BLaER1 (cell line): ENCODE measurements around the gene ZMYM5.
"Not testable (repeated sequence)": the region's sequence is repeated elsewhere in the genome, so short reads cannot be mapped to it uniquely, and the experiment has no call there.

Experiments
- H3K27ac ChIP-seq: shearing (Covaris generic); formaldehyde crosslinking; 2 replicates; pipeline ENCODE4 v1.8.1; 2022
- H3K27me3 ChIP-seq: shearing (Covaris generic); formaldehyde crosslinking; 2 replicates; pipeline ENCODE4 v1.8.1; 2022
- H3K36me3 ChIP-seq: shearing (Covaris generic); formaldehyde crosslinking; 2 replicates; pipeline ENCODE4 v1.8.1; 2022
- H3K4me1 ChIP-seq: shearing (Covaris generic); formaldehyde crosslinking; 2 replicates; pipeline ENCODE4 v1.8.1; 2022
- H3K4me2 ChIP-seq: shearing (Covaris generic); formaldehyde crosslinking; 2 replicates; pipeline ENCODE4 v1.8.1; 2022
- H3K4me3 ChIP-seq: shearing (Covaris generic); formaldehyde crosslinking; 2 replicates; pipeline ENCODE4 v1.8.1; 2022
- H3K9ac ChIP-seq: shearing (Covaris generic); formaldehyde crosslinking; 2 replicates; pipeline ENCODE4 v1.8.1; 2022
- H3K9me3 ChIP-seq: shearing (Covaris generic); formaldehyde crosslinking; 2 replicates; pipeline ENCODE4 v1.8.1; 2022
- H4K20me1 ChIP-seq: shearing (Covaris generic); formaldehyde crosslinking; 2 replicates; pipeline ENCODE4 v1.8.1; 2022
- Cebpa-rat ChIP-seq: shearing (Covaris generic); IDR thresholded peaks from 2 replicates; pipeline ENCODE4 v1.8.1; 2022

The ZMYM5 gene

DNA sequence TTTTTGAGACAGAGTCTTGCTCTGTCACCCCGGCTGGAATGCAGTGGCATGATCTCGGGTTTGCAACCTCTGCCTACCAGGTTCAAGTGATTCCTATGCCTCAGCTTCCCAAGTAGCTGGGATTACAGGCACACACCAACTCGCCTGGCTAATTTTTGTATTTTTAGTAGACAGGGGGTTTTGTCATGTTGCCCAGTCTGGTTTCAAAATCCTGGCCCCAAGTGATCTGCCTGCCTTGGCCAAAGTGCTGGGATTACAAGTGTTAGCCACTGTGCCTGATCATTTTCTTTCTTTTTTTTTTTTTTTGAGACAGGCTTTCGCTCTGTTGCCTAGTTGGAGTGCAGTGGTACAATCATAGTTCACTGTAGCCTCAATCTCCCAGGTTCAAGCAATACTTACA lies 28.7 kb downstream of the ZMYM5 start:
- TF ChIP-seq Cebpa-rat, result no peak
- H3K4me1 ChIP-seq, result peaks cover 9% of the 10 kb centered on the region
- no peaks in the 10 kb centered on the region for H3K27me3 ChIP-seq
- H4K20me1 ChIP-seq, result peaks cover 18% of the 10 kb centered on the region; the same call in 1 of the 2 replicates
- H3K9ac ChIP-seq, result no peak overlapping the region
- H3K4me2 ChIP-seq, result no peak overlapping the region
- no peak overlapping the region for H3K4me3 ChIP-seq
- H3K9me3 ChIP-seq, result no peaks in the 10 kb centered on the region
- no peak overlapping the region for H3K27ac ChIP-seq
- H3K36me3 ChIP-seq, result peaks cover 93% of the 10 kb centered on the region

DNA sequence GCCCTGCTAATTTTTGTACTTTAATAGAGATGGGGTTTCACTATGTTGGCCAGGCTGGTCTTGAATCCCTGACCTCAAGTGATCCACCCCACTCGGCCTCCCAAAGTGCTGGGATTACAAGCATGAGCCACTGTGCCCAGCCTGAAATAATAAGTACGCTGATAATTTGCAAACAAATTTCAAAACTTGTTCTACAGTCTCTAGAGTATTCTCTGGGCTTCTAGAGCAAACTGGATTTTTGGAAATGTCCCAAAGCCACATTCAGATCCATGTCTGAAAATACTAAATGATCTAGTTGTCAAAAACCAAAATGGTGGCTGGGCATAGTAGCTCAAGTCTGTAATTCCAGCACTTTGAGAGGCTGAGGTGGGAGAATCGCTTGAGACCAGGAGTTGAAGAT lies 40.8 kb downstream of the ZMYM5 start:
- Histone ChIP-seq H3K4me1 (no peaks in the 10 kb centered on the region), H3K9ac (no peak overlapping the region), H3K4me2 (no peak overlapping the region), H3K4me3 (no peak overlapping the region), H4K20me1 (peaks cover 6% of the 10 kb centered on the region; the same call in 1 of the 2 replicates), H3K9me3 (peaks cover 8% of the 10 kb centered on the region; the same call in 1 of the 2 replicates), H3K36me3 (peaks cover 88% of the 10 kb centered on the region), H3K27ac (no peak overlapping the region), H3K27me3 (no peaks in the 10 kb centered on the region)
- TF ChIP-seq Cebpa-rat, result no peak

DNA sequence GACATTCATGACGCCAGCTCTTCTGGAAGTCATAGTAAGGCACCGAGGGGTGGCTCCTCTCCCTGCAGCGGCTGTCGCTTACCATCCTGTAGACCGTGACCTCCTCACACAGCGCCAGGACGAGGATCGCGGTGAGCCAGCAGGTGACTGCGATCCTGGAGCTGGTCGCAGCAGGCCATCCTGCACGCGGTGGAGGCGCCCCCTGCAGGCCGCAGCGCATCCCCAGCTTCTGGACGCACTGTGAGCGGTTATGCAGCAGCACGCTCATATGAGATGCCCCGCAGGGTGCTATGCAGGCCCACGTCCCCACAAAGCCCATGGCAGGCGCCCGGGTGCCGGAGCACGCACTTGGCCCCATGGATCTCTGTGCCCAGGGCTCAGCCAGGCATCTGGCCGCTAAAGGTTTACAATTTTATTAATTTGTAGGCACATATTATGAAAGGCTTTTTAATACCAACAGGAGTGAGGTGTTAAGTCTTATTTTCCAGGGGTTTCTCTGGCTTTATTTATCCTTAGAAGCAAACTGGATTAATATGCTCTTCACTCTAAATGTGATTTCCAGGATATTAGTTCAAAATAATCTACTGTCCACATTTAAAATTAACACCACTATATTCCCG lies 45.1 kb downstream of the ZMYM5 start:
- no peaks in the 10 kb centered on the region for H3K27me3 ChIP-seq
- H4K20me1 ChIP-seq, result peaks cover 6% of the 10 kb centered on the region; the same call in 1 of the 2 replicates
- peaks cover 11% of the 10 kb centered on the region; the same call in 1 of the 2 replicates for H3K9me3 ChIP-seq
- H3K36me3 ChIP-seq, result peaks cover 88% of the 10 kb centered on the region
- no peak overlapping the region for H3K4me3 ChIP-seq
- H3K9ac ChIP-seq, result no peak overlapping the region
- H3K4me2 ChIP-seq, result no peak overlapping the region
- no peak overlapping the region for H3K27ac ChIP-seq
- no peaks in the 10 kb centered on the region for H3K4me1 ChIP-seq
- TF ChIP-seq Cebpa-rat, result no peak

DNA sequence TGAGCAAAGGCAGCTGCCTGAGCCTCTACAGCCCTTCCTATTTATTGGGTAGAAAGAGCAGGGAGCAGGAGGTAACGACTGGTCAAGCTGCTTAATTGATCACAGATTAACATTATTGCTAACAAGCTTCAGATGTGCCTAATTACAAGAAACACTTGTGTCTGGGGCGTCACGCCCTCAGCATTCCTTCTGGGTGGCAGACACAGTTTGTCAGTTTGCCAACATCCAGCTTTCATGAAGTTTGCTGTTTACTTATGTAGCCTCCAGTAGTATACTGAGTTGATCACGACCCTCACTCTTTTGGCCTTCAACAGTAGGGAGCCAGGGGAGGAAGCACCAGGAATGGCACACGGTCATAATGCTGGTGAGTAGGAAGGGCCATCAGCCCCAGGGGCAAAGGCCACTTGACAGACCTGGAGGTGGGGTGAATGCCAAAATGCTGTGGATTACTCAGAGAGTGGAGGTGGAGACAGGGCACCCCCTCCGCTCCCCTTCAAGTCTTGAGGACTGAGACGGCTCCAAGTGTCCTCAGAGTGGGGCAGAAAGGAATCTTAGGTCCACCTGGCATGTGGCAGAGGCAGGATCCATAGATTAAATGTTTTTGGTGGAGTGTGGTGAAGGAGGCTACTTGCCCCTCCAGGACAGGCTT lies 45.8 kb downstream of the ZMYM5 start:
- no peaks in the 10 kb centered on the region for H3K27me3 ChIP-seq
- H3K4me1 ChIP-seq, result no peaks in the 10 kb centered on the region
- H4K20me1 ChIP-seq, result peaks cover 6% of the 10 kb centered on the region; the same call in 1 of the 2 replicates
- H3K9ac ChIP-seq, result no peak overlapping the region
- TF ChIP-seq Cebpa-rat, result no peak
- H3K4me2 ChIP-seq, result no peak overlapping the region
- H3K9me3 ChIP-seq, result peaks cover 11% of the 10 kb centered on the region; the same call in 1 of the 2 replicates
- H3K27ac ChIP-seq, result no peak overlapping the region
- peaks cover 82% of the 10 kb centered on the region for H3K36me3 ChIP-seq
- no peak overlapping the region for H3K4me3 ChIP-seq

DNA sequence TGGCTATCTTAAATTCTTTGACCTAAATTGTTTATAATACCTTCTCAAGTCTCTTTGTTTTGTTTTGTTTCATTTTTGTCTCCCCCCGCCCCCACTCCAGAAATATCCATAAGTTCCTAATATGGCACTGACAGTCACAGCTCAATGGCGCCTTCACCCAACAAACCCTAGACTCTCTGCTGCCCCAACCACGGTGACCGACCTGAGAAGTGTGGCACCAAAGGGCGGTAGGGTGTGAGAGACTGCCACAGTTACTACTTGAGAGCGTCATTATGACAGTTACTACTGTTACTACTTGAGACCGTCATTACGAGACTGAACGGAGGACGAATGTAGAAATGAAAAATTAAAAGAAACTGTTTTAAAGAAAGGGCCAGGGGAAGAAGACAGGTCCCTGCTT lies 46.3 kb downstream of the ZMYM5 start:
- peaks cover 11% of the 10 kb centered on the region; the same call in 1 of the 2 replicates for H3K9me3 ChIP-seq
- H3K4me1 ChIP-seq, result no peaks in the 10 kb centered on the region
- H4K20me1 ChIP-seq, result peaks cover 6% of the 10 kb centered on the region; the same call in 1 of the 2 replicates
- H3K9ac ChIP-seq, result no peak overlapping the region
- no peaks in the 10 kb centered on the region for H3K27me3 ChIP-seq
- H3K4me2 ChIP-seq, result no peak overlapping the region
- peaks cover 77% of the 10 kb centered on the region for H3K36me3 ChIP-seq
- no peak overlapping the region for H3K27ac ChIP-seq
- H3K4me3 ChIP-seq, result no peak overlapping the region
- TF ChIP-seq Cebpa-rat, result no peak

DNA sequence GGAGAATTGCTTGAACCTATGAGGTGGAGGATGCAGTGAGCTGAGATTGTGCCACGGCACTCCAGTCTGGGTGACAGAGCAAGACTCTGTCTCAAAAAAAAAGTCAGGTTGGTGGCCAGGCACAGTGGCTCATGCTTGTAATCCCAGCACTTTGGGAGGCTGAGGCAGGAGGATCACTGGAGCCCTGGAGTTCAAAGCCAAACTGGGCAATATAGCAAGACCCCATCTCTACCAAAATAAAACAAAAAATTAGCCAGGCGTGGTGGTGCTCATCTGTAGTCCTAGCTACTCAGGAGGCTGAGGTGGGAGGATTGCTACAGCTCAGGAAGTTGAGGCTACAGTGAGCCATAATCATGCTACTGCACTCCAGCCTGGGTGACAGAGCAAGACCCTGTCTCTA lies 47.6 kb downstream of the ZMYM5 start:
- H3K4me2 ChIP-seq, H3K9ac ChIP-seq, H4K20me1 ChIP-seq, H3K27ac ChIP-seq, H3K4me3 ChIP-seq, H3K27me3 ChIP-seq, H3K4me1 ChIP-seq: not testable (repeated sequence)
- Histone ChIP-seq H3K9me3 (peaks cover 17% of the 10 kb centered on the region), H3K36me3 (peaks cover 72% of the 10 kb centered on the region)

DNA sequence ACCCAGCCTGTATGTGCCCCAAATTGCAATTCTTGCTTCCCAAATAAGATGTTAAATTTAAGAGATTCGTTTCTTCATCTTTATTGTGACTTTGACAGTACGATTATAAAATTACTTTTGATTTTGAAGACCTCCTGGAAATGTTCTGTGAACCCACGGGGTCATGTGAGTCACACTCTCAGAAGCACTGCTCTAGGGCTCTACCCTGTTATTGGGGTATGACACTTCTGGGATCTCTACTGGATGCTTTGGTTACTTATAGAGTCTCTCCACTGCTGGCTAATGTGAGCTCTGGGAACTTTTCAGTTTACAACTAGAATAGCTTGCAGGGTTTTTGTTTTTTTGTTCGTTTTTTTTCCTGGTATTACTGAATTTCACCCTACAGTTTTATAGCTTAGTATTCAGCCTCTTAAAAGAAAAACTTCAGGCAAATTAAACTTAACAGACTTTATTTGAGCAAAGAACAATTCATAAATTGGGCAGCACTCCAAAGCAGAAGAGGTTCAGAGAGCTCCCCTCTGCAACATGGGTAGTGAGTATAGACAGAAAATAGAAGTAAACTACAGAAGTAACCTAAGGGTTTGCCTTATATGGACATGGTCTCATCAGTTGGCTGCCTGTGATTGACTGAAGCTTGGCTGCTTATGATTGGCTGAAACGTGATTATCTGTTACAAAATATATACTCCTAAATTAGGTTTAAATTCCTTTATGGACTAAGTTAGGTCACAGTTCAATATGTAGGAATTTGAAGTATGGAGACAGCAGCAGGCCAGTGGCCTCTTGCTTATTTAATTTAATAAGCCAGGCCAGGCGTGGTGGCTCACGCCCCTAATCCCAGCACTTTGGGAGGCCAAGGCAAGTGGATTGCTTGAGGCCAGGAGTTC lies 52.2 kb downstream of the ZMYM5 start:
- Histone ChIP-seq H3K36me3 (peaks cover 37% of the 10 kb centered on the region), H3K9me3 (peaks cover 6% of the 10 kb centered on the region), H3K4me1 (no peaks in the 10 kb centered on the region), H3K27me3 (no peaks in the 10 kb centered on the region), H3K27ac (no peak overlapping the region), H4K20me1 (no peaks in the 10 kb centered on the region), H3K4me3 (no peak overlapping the region), H3K4me2 (no peak overlapping the region), H3K9ac (no peak overlapping the region)
- TF ChIP-seq Cebpa-rat, result no peak

DNA sequence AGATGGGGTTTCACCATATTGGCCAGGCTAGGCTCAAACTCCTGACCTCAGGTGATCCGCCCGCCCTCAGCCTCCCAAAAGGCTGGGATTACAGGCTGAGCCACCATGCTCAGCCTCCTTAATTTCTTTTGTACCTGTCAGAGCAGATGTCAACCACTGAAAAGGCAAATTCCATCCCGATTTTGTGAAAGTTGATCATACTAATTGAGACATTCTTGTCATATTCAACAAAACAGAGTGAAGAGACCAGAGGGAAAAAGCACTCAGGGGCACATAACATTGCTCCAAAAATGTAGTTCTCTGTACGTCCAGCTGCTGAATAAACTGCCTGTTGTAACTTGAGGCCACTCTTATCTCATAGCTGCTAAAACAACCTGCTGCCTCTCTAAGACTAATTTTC lies 53.3 kb downstream of the ZMYM5 start:
- Histone ChIP-seq H3K27ac (no peak overlapping the region), H3K27me3 (no peaks in the 10 kb centered on the region), H3K9ac (no peak overlapping the region), H3K4me1 (no peaks in the 10 kb centered on the region), H3K36me3 (peaks cover 35% of the 10 kb centered on the region), H4K20me1 (no peaks in the 10 kb centered on the region), H3K4me3 (no peak overlapping the region), H3K4me2 (no peak overlapping the region), H3K9me3 (peaks cover 6% of the 10 kb centered on the region)
- no peak for TF ChIP-seq Cebpa-rat

DNA sequence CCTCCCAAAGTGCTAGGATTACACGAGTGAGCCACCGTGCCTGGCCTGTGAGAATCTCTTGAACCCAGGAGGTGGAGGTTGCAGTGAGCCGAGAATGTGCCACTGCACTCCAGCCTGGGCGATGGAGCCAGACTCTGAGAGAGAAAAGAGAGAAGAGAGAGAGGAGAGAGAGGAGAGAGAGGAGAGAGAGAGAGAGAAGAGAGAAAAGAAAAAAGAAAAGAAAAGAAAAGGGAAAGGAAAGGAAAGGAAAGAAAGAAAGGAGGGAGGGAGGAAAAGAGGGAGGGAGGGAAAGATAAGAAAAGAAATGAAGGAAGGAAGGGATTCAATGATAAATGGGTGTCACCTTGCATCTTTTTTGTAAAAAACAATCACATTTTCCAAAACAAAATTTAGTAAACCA lies 57.7 kb downstream of the ZMYM5 start:
- no peaks in the 10 kb centered on the region for H3K9me3 ChIP-seq
- H3K36me3 ChIP-seq, result peaks cover 16% of the 10 kb centered on the region; the same call in 1 of the 2 replicates
- H3K27ac ChIP-seq, result no peak overlapping the region
- H4K20me1 ChIP-seq, result no peaks in the 10 kb centered on the region
- no peak overlapping the region for H3K9ac ChIP-seq
- no peaks in the 10 kb centered on the region for H3K27me3 ChIP-seq
- no peak overlapping the region for H3K4me2 ChIP-seq
- TF ChIP-seq Cebpa-rat, result no peak
- no peak overlapping the region for H3K4me3 ChIP-seq
- no peaks in the 10 kb centered on the region for H3K4me1 ChIP-seq

DNA sequence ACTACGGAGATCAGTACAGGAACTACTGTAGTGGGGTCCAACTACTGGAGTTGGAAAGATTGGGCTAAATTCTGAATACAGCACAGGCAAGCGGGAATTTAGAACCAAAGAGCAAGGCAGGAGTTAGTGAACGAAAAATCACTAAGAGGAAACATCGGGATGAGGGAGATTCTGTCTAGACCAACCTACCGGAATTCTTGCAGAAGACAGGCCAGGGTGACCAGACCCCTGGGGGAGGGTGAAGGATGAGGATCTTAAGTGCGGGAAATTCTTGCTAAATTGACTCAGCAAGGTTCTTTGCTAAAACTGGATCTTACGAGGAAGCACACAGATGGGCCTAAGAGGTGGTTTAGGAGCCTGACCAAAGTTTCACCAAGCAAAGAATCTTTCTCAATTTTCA lies 67.5 kb downstream of the ZMYM5 start:
- no peaks in the 10 kb centered on the region for H4K20me1 ChIP-seq
- no peak overlapping the region for H3K4me2 ChIP-seq
- no peaks in the 10 kb centered on the region for H3K9me3 ChIP-seq
- no peak overlapping the region for H3K9ac ChIP-seq
- TF ChIP-seq Cebpa-rat, result no peak
- H3K36me3 ChIP-seq, result no peaks in the 10 kb centered on the region
- H3K27ac ChIP-seq, result no peak overlapping the region
- H3K4me3 ChIP-seq, result no peak overlapping the region
- peaks cover 19% of the 10 kb centered on the region for H3K4me1 ChIP-seq
- no peaks in the 10 kb centered on the region for H3K27me3 ChIP-seq
